NB4 (cell line): ENCODE measurements around the gene CCNYL1.

Source experiments
- POLR2A ChIP-seq: IDR thresholded peaks from 2 replicates; pipeline ENCODE4 v1.6.1; 2011; ENCODE audit warnings: mild to moderate bottlenecking; ENCODE audit not compliant: insufficient read length; ENCODE audit errors: extremely low read depth
- TF ChIP-seq, protein P1 (sequence below): IDR thresholded peaks from one replicate; pipeline ENCODE4 v1.5.1; 2012; ENCODE audit warnings: low read depth, low read length
- TF ChIP-seq, protein P2 (sequence below): IDR thresholded peaks from 2 replicates; pipeline ENCODE4 v1.6.1; 2011; ENCODE audit warnings: low read depth, low read length

GRCh38 chr2:207802650-207803049, 91.2 kb downstream of the CCNYL1 start:
- TF ChIP-seq, protein P1, sequence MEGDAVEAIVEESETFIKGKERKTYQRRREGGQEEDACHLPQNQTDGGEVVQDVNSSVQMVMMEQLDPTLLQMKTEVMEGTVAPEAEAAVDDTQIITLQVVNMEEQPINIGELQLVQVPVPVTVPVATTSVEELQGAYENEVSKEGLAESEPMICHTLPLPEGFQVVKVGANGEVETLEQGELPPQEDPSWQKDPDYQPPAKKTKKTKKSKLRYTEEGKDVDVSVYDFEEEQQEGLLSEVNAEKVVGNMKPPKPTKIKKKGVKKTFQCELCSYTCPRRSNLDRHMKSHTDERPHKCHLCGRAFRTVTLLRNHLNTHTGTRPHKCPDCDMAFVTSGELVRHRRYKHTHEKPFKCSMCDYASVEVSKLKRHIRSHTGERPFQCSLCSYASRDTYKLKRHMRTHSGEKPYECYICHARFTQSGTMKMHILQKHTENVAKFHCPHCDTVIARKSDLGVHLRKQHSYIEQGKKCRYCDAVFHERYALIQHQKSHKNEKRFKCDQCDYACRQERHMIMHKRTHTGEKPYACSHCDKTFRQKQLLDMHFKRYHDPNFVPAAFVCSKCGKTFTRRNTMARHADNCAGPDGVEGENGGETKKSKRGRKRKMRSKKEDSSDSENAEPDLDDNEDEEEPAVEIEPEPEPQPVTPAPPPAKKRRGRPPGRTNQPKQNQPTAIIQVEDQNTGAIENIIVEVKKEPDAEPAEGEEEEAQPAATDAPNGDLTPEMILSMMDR, result no peak
- TF ChIP-seq POLR2A, result no peak
- TF ChIP-seq, protein P2, sequence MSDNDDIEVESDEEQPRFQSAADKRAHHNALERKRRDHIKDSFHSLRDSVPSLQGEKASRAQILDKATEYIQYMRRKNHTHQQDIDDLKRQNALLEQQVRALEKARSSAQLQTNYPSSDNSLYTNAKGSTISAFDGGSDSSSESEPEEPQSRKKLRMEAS, result no peak
